GM04504 (cell line): ENCODE results near the gene OR51S1.
"Not testable (repeated sequence)": the region's sequence is repeated elsewhere in the genome, so short reads cannot be mapped to it uniquely, and the experiment has no call there.

ENCODE experiments used
- DNase-seq: peaks from one replicate; pipeline ENCODE4 v3.0.0-alpha.2; 2012; ENCODE audit warnings: low read depth

The OR51S1 gene, protein sequence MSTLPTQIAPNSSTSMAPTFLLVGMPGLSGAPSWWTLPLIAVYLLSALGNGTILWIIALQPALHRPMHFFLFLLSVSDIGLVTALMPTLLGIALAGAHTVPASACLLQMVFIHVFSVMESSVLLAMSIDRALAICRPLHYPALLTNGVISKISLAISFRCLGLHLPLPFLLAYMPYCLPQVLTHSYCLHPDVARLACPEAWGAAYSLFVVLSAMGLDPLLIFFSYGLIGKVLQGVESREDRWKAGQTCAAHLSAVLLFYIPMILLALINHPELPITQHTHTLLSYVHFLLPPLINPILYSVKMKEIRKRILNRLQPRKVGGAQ

DNA sequence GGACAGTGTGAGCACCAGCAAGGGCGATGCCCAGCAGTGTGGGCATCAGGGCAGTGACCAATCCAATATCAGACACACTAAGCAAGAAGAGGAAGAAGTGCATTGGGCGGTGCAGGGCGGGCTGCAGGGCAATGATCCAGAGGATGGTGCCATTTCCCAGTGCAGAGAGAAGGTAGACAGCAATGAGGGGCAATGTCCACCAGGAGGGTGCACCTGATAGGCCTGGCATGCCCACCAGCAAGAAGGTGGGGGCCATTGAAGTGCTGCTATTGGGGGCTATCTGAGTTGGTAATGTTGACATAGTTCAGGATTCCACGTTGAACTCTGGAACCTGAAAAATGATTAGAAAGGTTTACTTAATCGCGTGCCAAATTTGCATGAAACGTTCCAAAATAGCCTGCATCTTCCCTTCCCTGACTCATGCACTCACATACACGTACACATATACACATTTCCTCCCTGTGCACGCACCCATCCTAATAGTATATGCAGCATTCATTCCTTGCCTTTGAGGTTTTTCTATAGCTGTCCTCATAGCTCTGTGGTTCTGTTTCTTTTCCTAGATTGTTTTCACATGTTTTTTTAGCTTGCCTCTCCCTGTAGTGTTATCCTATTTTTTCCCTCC, at the start of gene OR51S1:
Gene OR51S1, minus strand, starts transcription at position 301 of the 625 bp plus-strand sequence. Its CDS starts 0 bp downstream, at position 301.
- DNase-seq = no peak

DNA sequence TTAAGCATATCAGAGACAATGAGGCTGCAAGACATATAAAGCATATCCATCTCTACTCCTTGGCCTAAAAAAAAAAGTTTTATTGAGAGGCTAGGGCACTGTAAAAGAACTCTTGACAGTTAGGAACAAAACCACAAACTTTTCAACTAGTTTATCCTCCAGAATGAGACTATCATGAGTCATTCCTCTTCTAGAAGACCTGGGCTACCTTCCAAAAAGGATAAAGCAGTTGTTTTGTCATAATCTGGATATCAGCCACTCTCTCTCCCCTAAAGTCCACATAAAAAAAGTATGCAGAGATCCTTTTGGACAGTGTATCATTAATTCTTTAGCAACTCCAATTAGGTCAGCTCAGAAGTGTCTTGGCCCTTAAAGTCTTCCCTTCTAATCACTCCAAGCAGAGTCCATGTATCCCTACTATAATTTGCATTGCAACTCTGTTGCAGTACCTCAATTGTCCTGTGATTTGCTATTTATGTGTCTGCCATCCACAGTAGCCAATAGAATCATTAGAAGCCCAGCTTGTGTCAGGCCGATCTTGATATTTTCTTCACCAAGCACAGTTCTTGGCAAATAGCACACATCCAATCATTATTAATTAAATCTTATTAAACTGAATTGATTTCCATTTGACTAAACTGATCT, 43.1 kb upstream of the OR51S1 start:
- DNase-seq = peak; percentile 83

DNA sequence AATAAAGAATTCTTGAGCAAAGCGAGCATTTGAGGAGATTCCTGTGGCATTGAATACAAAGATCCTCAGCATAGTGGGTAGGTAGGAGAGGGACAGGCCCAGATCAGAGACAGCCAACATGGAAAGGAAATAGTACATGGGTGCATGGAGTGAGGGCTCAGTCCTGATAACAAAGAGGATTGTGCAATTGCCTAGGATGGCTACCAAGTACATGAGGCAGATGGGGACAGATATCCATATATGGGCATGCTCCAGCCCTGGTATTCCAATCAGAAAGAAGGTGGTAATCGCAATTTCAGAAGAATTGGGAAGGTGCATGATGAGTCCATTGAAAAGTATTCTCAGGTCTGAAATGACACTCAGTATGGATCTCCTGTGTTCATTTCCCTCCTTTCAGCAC, 41.3 kb upstream of the OR51S1 start:
- DNase-seq = no peak

DNA sequence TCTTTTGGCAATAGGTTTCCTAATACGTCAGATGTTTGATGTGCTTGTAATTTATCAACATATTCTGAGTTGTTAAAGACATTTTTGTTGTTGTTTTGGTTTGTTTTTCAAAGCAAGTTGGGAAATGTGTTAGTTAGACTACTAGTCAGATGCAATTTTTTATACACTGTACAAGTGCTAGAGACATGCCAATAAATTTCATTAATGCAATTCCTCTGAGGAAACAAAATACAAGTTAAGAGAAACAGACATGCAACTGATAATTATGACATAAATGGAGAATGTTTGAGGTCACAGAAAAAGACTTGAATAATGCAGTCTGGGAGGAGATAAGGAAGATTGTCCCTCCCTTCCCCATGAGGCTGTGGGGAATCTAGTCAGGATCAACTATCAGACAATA, 38.6 kb upstream of the OR51S1 start:
- no peak for DNase-seq

DNA sequence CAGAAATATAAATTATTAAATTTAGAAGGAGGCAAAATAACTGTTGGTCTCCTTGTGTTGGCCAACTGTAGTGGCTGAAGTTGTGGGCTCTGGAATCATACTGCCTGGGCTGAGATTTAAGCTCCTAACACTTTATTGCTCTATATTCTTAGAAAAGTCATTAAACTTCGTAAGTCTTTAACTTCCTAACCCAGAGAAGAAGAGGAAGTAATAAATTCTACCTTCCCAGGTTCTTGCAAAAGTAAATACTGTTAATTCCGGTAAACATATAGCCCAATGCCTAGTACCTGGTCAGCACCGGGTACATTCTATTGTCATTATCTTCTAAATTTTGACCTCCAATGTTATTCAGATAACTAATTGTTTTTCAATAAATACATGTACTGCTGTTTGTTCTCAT, 37.2 kb upstream of the OR51S1 start:
- no peak for DNase-seq

DNA sequence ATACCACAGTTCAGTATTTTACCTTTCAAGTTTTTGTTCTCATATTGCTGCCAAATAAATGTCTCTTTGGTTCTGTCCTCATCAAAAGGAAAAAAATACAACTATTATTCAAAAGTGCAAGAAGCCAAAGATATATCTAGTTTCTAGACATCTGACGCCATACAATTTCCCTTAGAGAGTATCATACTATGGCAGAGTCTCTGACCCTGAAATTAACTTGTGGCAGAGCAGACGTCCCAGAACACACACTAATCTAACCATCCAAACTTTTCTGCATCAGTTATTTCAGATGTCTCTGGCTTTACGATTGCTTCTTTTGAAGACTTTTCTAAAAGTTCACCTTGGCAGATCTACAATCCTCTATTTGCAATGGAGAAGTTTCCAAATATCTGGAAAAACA, 35.4 kb upstream of the OR51S1 start:
- no peak for DNase-seq

DNA sequence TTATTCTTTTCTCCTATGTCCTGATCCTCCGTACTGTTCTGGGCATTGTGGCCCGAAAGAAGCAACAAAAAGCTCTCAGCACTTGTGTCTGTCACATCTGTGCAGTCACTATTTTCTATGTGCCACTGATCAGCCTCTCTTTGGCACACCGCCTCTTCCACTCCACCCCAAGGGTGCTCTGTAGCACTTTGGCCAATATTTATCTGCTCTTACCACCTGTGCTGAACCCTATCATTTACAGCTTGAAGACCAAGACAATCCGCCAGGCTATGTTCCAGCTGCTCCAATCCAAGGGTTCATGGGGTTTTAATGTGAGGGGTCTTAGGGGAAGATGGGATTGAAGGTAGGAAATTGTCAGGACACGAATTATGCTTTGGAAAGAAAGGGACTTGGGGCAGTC, 33.5 kb upstream of the OR51S1 start:
- DNase-seq = no peak

DNA sequence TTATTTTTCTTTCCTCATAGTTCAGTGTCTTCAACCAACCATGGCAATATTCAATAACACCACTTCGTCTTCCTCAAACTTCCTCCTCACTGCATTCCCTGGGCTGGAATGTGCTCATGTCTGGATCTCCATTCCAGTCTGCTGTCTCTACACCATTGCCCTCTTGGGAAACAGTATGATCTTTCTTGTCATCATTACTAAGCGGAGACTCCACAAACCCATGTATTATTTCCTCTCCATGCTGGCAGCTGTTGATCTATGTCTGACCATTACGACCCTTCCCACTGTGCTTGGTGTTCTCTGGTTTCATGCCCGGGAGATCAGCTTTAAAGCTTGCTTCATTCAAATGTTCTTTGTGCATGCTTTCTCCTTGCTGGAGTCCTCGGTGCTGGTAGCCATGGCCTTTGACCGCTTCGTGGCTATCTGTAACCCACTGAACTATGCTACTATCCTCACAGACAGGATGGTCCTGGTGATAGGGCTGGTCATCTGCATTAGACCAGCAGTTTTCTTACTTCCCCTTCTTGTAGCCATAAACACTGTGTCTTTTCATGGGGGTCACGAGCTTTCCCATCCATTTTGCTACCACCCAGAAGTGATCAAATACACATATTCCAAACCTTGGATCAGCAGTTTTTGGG, 33.0 kb upstream of the OR51S1 start, which contains the start of gene OR51T1:
Gene OR51T1, plus strand, starts transcription at position 41 of the 641 bp plus-strand sequence. Its CDS starts 0 bp downstream, at position 41.
- DNase-seq = no peak

DNA sequence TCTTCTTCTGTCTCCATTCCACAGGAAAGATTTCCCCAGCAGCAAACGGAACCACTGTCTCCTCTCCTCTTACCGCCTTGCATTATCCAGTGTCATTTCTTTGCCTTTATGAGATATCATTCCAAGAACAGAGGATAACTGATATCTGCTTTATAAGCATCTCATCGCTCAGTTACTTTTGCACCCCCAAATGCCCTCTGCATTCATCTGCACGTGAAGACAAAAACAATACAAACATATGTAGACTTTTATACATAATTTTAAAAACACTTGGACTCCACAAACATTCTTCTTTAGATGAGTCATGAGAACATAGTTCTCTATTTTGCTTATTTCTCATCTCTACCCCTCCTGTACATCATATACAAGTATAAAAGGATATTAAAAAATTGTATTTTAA, 32.2 kb upstream of the OR51S1 start:
- no peak for DNase-seq

DNA sequence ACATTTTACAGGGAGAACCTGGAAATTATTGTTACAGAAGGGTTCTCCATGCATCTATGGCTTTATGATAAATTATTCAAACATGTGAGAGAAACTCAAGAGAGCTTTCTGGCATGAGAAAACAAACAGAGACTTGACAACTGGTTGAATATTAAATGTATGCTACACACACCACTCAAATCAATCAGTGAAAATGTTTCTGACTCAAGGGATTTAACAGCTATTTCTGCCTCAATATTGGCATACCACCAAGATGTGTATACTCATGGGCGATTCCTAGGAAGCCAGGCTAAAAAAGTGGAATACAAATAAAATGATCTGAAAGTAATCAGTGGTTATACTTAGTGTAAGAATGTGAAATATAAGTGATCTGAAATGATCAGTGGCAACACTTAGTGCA, 16.8 kb upstream of the OR51S1 start:
- no peak for DNase-seq

DNA sequence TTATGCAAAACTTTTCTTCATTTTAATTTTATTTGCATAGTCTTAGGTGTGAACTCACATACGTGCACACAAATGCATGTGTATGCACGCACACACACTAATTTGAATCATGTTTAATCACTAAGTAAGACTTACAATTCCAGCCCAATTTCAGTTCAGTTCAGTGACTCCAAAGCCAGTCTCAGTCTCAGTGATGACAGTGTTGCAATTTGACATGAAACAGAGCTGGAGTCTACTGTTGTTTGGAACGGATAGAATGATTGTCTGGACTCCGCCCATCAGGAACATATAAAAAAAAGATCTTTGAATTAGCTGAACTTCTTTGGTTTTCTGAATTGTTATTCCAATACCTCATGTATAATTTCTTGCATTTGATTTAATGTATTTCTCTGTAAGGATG, 14.9 kb upstream of the OR51S1 start:
- DNase-seq = no peak

DNA sequence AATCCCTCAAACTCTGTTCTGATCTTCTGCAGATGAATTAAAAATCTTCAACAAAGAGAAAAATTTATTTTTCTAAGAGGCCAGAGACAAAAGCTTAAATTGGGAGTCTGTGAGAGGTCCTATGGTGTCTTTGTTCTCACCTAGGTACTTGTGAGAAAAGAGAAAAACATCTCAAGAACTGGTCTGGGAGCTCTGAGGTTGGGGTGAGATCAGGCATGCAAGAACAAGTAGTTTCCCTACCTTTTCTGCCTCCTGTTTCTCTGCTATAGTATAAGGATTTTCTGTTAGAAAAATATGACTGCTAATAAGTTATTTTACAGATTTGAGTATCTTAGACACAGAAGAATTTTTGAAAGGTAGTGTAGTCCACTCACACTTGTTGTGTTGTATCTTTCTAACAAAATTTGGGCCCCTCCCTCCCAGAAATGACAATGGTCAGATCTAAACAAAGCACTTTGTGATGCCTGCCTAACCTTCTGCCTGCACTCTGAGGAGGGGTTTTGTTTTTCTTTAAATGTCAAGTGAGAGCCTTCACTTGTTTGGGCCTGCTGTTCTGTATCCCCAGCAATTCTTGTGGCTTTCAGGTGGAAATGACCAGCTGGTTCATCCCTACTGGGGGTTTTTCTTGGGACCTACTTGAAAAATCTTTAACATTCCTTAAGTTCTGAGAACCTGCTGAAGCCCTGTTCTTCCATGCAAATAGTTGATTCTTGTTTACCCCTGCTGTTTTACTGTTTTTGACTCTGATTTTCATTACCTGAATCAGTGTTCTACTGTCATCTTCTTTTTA, 13.6 kb upstream of the OR51S1 start:
- no peak for DNase-seq

DNA sequence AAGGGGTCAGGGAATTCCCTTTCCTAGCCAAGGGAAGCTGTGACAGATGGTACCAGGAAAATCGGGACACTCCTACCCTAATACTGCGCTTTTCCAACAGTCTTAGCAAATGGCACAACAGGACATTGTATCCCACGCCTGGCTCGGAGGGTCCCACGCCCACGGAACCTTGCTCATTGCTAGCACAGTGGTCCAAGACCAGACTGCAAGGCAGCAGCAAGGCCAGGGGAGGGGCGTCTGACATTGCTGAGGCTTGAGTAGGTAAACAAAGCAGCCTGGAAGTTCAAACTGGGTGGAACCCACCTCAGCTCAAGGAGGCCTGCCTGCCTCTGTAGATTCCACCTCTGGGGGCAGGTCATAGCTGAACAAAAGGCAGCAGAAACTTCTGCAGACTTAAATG, 5.3 kb upstream of the OR51S1 start:
- DNase-seq = not testable (repeated sequence)

DNA sequence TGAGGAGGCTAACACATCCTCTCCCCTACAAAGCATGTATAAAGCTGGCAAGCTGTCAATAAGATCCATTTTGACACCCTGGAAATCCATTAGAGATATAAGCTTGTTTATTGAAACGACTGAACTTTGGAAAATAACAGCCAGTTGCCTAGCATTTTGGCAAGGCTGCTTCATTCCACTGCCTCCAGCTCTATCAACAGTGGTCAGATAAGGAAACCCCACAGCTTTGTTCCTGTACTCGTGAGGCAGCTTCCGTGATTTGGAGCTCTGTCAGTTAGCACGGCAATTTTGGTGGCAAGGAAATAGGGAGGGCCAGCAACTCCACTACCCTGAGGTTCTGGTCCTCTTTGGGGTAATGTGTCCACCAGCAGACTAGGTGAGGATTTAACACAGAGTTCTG, 2.0 kb upstream of the OR51S1 start:
- no peak for DNase-seq

DNA sequence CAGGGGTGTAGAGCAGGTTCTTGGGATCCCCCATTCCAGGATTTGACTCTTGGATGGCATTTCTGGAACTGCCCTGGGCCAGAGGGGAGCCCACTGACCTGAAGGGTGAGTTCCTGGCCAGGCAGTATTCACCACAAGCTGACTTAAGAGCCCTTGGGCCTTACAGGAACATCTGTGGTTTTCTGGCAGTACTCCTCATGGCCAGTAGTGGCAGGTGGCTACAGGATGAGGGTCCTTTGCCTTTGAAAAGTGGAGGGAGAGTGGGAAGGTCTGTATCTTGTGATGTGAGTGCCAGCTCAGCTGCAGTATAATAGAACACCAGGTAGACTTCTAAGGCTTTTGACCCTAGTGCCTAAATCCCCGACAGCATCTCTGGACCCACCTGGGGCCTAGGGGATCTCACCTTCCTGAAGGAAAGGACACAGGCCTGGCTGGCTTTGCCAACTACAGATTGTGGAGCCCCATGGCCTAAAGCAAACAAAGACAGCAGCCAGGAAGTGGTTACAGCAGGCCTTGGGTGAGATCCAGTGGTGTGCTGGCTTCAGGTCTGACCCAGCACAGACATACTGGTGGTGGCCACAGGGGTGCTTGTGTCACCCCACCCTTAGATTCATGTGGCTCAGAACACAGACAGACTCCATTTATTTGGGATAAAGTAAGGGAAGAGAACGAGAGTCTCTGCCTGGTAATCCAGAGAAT, 9.0 kb downstream of the OR51S1 start:
- DNase-seq = no peak

DNA sequence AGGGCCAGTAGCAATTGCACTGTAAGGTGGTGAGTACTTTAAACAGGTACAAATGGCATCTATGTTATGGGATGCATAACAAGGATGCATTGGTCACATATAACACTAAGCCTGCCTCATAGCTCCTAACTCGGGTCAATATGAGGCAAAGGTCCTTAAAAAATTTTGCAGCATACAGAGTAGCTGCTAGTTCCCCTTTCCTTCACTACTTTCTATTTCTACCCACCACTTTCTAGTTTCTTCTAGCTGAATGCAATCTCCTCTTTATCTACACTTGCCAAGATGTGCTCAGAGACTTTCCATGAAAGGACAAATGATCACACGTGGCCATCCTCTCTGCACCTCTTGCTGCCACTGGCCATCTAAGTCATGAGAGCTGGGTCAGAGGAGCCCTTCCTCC, 18.1 kb downstream of the OR51S1 start:
- DNase-seq = no peak

DNA sequence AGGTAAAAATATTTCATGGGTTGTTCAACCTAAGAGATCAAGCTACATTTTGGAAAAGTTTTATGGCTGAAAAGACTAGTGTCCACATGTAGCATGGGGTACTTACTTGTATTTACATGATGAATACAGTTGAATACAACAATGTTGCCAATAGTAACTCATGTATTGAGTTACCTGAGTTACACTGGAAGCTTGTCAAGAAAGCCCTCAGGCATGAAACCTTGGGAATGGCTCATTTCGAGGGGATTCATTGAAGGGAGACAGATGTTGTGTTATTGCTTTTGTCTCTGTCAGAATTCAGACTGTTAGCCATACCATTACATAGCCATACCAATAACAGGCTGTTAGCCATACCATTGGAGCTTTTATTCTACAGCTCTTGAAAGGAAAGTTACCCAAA, 18.7 kb downstream of the OR51S1 start:
- no peak for DNase-seq

DNA sequence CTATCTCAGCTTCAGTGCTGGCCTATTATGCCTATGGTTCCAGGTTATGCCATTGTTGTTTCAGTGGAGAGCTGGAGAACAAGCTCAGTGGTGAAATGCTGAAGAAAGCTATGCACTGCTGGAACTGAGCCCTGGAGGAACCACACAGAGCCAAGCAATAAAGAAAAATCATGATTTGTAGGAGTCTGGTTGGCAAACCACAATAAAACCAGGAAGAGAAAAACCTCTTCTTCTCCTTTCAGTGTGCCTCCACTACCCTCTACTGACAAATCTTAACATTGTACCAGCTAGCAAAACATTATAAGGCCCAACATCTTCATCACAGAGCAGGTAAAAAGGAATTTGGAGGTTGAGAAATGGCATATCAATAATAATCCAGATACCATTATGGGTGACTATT, 22.6 kb downstream of the OR51S1 start:
- DNase-seq = peak; percentile 18

DNA sequence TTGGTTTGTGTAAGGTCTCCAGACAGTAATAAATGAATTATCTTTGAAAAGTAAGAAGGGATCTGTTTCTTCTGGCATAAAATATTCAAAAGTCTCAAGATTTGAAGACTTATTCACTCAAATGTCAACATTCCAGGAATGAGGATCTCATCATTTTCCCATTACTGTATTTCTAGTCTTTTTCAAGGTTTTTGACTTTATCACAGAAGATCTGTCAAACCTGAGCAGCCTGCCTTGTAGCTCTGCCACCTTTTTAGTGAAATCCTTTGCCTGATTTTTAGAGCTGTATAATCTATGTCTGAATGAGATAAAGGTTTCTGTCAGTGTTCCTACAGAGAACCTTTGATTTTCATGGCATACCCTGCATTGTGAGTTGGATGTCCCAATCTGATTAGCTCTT, 23.9 kb downstream of the OR51S1 start:
- DNase-seq = no peak

DNA sequence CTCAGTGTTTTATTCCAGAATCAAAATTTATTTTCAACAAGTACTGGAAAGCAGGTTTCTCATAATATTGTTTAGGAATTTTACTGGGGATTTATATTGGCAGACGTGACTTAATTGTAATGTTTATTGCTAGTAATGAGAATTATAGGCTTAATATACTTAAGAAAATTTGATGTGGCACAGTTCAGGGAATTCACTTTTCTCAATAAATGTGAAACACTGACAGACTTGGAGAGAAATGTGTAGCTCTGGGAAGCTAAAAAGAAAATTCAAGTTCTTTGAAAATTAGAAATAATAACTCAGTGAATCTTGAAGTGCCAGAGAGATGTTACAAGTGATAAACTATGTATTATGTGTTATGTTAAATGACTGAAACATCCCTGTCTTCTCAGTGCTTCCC, 28.0 kb downstream of the OR51S1 start, which contains the start of gene OR51F2:
Gene OR51F2, plus strand, starts transcription at position 301 of the 400 bp plus-strand sequence. CDS start 101 bp downstream, outside the sequence.
- DNase-seq = no peak

DNA sequence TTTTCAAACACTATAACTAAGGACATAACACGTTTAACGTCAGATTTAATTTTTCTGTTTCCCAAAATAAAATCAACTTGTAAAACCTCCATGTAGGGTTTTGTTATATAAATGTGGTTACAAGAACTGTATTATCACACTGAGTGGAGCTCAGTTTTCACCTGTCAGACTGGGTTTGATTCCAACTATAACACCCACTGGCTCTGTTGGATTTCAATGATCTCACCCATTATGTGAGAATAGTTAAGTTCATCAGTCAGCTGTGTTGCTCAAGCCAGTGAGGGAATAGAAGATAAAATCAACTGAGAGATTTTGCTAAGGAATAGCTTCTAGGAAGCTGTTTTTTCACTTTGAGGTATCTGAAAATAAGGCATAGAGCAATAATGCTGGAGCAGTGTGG, 39.8 kb downstream of the OR51S1 start:
- no peak for DNase-seq
